Prostate gland (tissue), 2 donors: ENCODE results near the gene C10orf143. TPM values are rescaled to one million over a fixed set of nuclear protein-coding genes. Genes with fewer than 3 reads are reported as not detected.

ENCODE experiments used
- DNase-seq: peaks from one replicate; pipeline ENCODE4 v3.0.0-alpha.2; 2019; ENCODE audit warnings: low spot score
- H3K27ac ChIP-seq, 2 donors: fragments of 200-600 bp; sonication (generic); 2 replicates each; pipeline ENCODE4 v1.5.1; 2017 to 2019
- H3K27me3 ChIP-seq: fragments of 200-600 bp; sonication (generic); replicated peaks from 2 replicates; pipeline ENCODE4 v1.5.1; 2019; ENCODE audit not compliant: insufficient read depth
- H3K36me3 ChIP-seq, 2 donors: fragments of 200-600 bp; sonication (generic); 1 replicate in 1 of 2; 2 replicates in 1 of 2; pipeline versions ENCODE4 v1.5.1 to v1.8.1; 2017 to 2019
- H3K4me1 ChIP-seq: fragments of 200-600 bp; sonication (generic); replicated peaks from 2 replicates; pipeline ENCODE4 v1.5.1; 2019
- H3K4me3 ChIP-seq, 2 donors: fragments of 200-600 bp; sonication (generic); 2 replicates each; pipeline ENCODE4 v1.5.1; 2017 to 2019
- H3K9me3 ChIP-seq: fragments of 200-600 bp; sonication (generic); 2 replicates; pipeline ENCODE4 v1.5.1; 2017
- CTCF ChIP-seq, 4 experiments: fragments of 200-600 bp in 2 of 4; fragments of 450-650 bp in 2 of 4; sonication (generic) in 2 of 4; IDR thresholded peaks; 1 replicate in 3 of 4; 2 replicates in 1 of 4; pipeline ENCODE4 v1.5.1; 2016 to 2019; ENCODE audit warnings: antibody characterized with exemption in 4 of 4, mild to moderate bottlenecking in 2 of 4, moderate library complexity in 2 of 4
- POLR2A ChIP-seq: fragments of 450-650 bp; IDR thresholded peaks from one replicate; pipeline ENCODE4 v1.6.1; 2016; ENCODE audit warnings: antibody characterized with exemption, mild to moderate bottlenecking
- POLR2AphosphoS5 ChIP-seq: sonication (generic); formaldehyde crosslinking; IDR thresholded peaks from one replicate; pipeline ENCODE4 v1.6.1; 2017; ENCODE audit warnings: antibody characterized with exemption
- WGBS: methylation state at CpG from one replicate; pipeline ENCODE4 v1.1.5; 2018; 5-methylcytosine and 5-hydroxymethylcytosine counted together
- intact Hi-C: fragments of 100-400 bp; cut with DNase I; formaldehyde crosslinking; loops from one replicate; pipeline ENCODE4 v1.14.2; 2022
- total RNA-seq, 2 donors: library from RNA; depleted of rRNA; stranded (reverse); fragments of >200 nt; gene quantifications; one replicate each; pipeline ENCODE4 v1.1.0, GENCODE V29; 2016

Gene C10orf143
- total RNA-seq, 2 donors from 2014 or later: 5.1 to 5.6 TPM

- no peak for DNase-seq
- H3K27me3 ChIP-seq: peaks cover 9% of the 10 kb centered on the region
- 84% methylated on average over 10 of the region's 10 CpGs for WGBS
- intact Hi-C loops: no loop called here
- no peaks in the 10 kb centered on the region for H3K4me1 ChIP-seq
- TF ChIP-seq POLR2A (no peak), POLR2AphosphoS5 (no peak), CTCF (IDR thresholded peaks at IDR 0.05) (no peak)
- H3K4me3 ChIP-seq: no peak overlapping the region
- no peaks in the 10 kb centered on the region for H3K9me3 ChIP-seq
- H3K27ac ChIP-seq: no peak overlapping the region
- no peaks in the 10 kb centered on the region for H3K36me3 ChIP-seq
Measured at GRCh38 chr10:130047336-130047735, 63.3 kb downstream of the C10orf143 start.

GRCh38 chr10:130046591-130046990 lies 64.0 kb downstream of the C10orf143 start:
- H3K4me3 ChIP-seq: no peak overlapping the region
- peaks cover 9% of the 10 kb centered on the region for H3K27me3 ChIP-seq
- no peaks in the 10 kb centered on the region for H3K4me1 ChIP-seq
- H3K27ac ChIP-seq: no peak overlapping the region
- TF ChIP-seq POLR2AphosphoS5 (no peak), CTCF (IDR thresholded peaks at IDR 0.05) (no peak), POLR2A (no peak)
- intact Hi-C loops: no loop called here
- DNase-seq: no peak
- H3K36me3 ChIP-seq: no peaks in the 10 kb centered on the region
- no peaks in the 10 kb centered on the region for H3K9me3 ChIP-seq
- WGBS: 81% methylated on average over 22 of the region's 22 CpGs

- Histone ChIP-seq H3K4me3 (no peak overlapping the region), H3K27ac (no peak overlapping the region), H3K9me3 (no peaks in the 10 kb centered on the region), H3K36me3 (no peaks in the 10 kb centered on the region), H3K4me1 (no peaks in the 10 kb centered on the region), H3K27me3 (peaks cover 9% of the 10 kb centered on the region)
- intact Hi-C loops: no loop called here
- no peak for TF ChIP-seq CTCF (IDR thresholded peaks at IDR 0.05)
- no peak for TF ChIP-seq POLR2A
- no peak for TF ChIP-seq POLR2AphosphoS5
- 93% methylated on average over 43 of the region's 43 CpGs for WGBS
- DNase-seq: no peak
Measured at GRCh38 chr10:130045801-130046321, 64.8 kb downstream of the C10orf143 start.

- intact Hi-C loops: no loop called here
- H3K4me3 ChIP-seq: no peak overlapping the region
- TF ChIP-seq POLR2A (no peak), CTCF (IDR thresholded peaks at IDR 0.05) (no peak), POLR2AphosphoS5 (no peak)
- no peaks in the 10 kb centered on the region for H3K36me3 ChIP-seq
- H3K27ac ChIP-seq: no peak overlapping the region
- 67% methylated on average over 30 of the region's 30 CpGs for WGBS
- DNase-seq: no peak
- H3K27me3 ChIP-seq: peaks cover 9% of the 10 kb centered on the region
- H3K9me3 ChIP-seq: no peaks in the 10 kb centered on the region
- no peaks in the 10 kb centered on the region for H3K4me1 ChIP-seq
Measured at GRCh38 chr10:130045091-130045652, 65.5 kb downstream of the C10orf143 start.
